Lung (tissue), 12 donors: ENCODE data around the gene CEP170B. TPM values are rescaled to one million over a fixed set of nuclear protein-coding genes. Genes with fewer than 3 reads are reported as not detected.

ENCODE experiments used
- ATAC-seq: fragments of 200-7000 bp; cut with Tn5 transposase; one replicate; pipeline ENCODE4 v1.9.1; 2020; ENCODE audit warnings: moderate number of reproducible peaks; ENCODE audit not compliant: insufficient read depth, low FRiP score
- DNase-seq, 3 donors: peaks; one replicate each; pipeline ENCODE4 v3.0.0-alpha.2; 2013 to 2017
- H3K27ac ChIP-seq, 2 donors: one replicate each; pipeline ENCODE4 v1.5.1; 2013; ENCODE audit warnings: mild to moderate bottlenecking in 2 of 2, moderate library complexity in 2 of 2, control low read depth in 1 of 2, inconsistent platforms in 1 of 2, low read depth in 1 of 2, low read length in 1 of 2
- H3K27me3 ChIP-seq, 3 donors: one replicate each; pipeline ENCODE4 v1.5.1; 2013; ENCODE audit warnings: low read length in 2 of 3; ENCODE audit not compliant: control insufficient read depth in 3 of 3, insufficient read depth in 3 of 3
- H3K36me3 ChIP-seq, 4 donors: one replicate each; pipeline ENCODE4 v1.5.1; 2013; ENCODE audit warnings: low read length in 4 of 4, mild to moderate bottlenecking in 1 of 4, moderate library complexity in 1 of 4; ENCODE audit not compliant: control insufficient read depth in 4 of 4, insufficient read depth in 4 of 4
- H3K4me1 ChIP-seq, 5 donors: one replicate each; pipeline ENCODE4 v1.5.1; 2013; ENCODE audit warnings: low read length in 5 of 5, mild to moderate bottlenecking in 2 of 5, moderate library complexity in 1 of 5; ENCODE audit not compliant: control insufficient read depth in 5 of 5, insufficient read depth in 5 of 5
- H3K4me3 ChIP-seq: one replicate; pipeline ENCODE4 v1.5.1; 2013; ENCODE audit warnings: mild to moderate bottlenecking, control low read depth, moderate library complexity
- H3K9ac ChIP-seq, 2 donors: one replicate each; pipeline ENCODE4 v1.5.1; 2013; ENCODE audit warnings: low read length in 2 of 2, control low read depth in 1 of 2; ENCODE audit not compliant: insufficient read depth in 1 of 2
- H3K9me3 ChIP-seq, 4 donors: one replicate each; pipeline ENCODE4 v1.5.1; 2013; ENCODE audit warnings: low read length in 3 of 4, mild to moderate bottlenecking in 1 of 4, moderate library complexity in 1 of 4; ENCODE audit not compliant: control insufficient read depth in 4 of 4, insufficient read depth in 3 of 4
- CTCF ChIP-seq: IDR thresholded peaks from 2 replicates; pipeline ENCODE4 v1.5.1; 2012; ENCODE audit warnings: mild to moderate bottlenecking; ENCODE audit errors: control extremely low read depth, extremely low read depth
- WGBS, 2 donors: extraction: QIAGEN DNeasy Blood & Tissue Kit; methylation state at CpG; one replicate each; pipeline ENCODE4 v1.1.7; 2013; 5-methylcytosine and 5-hydroxymethylcytosine counted together
- polyA plus RNA-seq, 2 donors: library from polyadenylated mRNA; stranded (reverse); fragments of 200-250 nt; gene quantifications; one replicate each; pipeline ENCODE4 v1.2.1, GENCODE V29; 2013
- total RNA-seq, 2 donors: library from RNA; depleted of rRNA in 1 of 2; stranded (reverse); fragments of >200 nt in 1 of 2; gene quantifications; one replicate each; pipeline ENCODE4 v1.2.1, GENCODE V29; 2014 to 2021
- donor health status: control.
- donor health status: control.
- donor health status: Bipolar disorder and iron deficiency.
- donor health status: healthy.
- donor health status: DM: yes; HTN: yes; CAD: no.

Gene CEP170B
- total and polyA plus RNA-seq, 4 donors: 12.1 to 50.3 (median 15.1) TPM

DNA sequence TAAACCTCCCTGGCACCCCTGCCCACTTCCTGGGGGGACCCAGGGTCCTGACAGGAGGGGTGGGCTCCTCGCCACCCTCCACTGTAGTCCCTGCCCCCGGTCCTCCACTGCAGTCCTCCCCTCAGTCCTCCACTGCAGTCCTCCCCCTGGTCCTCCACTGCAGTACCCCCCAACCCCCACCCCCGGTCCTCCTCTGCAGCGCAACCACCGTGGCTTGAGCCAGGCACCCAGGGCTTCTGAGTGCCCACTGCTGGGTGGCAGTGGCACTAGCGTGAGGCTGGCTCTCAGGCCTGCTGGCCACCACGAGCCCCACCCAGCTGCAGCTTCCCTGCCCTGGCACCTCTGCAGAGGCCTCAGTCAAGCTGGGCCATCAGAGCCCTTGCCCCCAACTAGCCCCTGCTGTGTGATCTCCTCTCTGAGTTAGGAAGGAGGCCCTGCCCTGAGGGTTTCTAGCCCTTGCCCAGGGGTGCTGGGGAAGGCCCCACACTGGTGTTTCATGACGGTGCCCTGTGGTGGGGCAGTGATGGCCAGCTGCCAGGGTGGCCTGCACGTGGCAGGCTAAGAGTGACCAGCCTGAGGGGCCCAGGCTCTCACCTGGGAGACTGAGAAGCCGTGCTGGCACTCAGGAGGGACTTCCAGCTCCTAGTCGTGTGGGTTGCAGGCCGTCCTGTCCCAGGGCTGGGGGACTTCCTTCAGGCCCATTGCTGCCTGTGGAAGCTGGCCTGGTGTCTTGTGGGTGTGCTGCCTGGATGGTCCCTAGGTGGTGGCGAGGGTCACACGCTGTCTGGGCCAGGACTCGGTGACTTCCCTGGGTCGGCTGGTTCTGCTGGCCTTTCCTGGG is 9.7 kb downstream of the CEP170B start:
- peaks cover 0 to 11% (median 5%) of the 10 kb centered on the region in 5 donors for H3K4me1 ChIP-seq

GRCh38 chr14:104875412-104875751 is 10.3 kb downstream of the CEP170B start:
- H3K36me3 ChIP-seq: peaks cover 0 to 16% (median 3%) of the 10 kb centered on the region in 4 donors
- no peaks in the 10 kb centered on the region for H3K9me3 ChIP-seq
- H3K9ac ChIP-seq: no peak overlapping the region
- H3K4me1 ChIP-seq: peaks cover 0 to 11% (median 5%) of the 10 kb centered on the region in 5 donors
- WGBS, 2 donors: 95 to 98% methylated on average over 11 to 13 of the region's 13 CpGs
- ATAC-seq: no peak
- TF ChIP-seq CTCF: no peak
- no peak for DNase-seq
- H3K27ac ChIP-seq: no peak overlapping the region
- H3K4me3 ChIP-seq: no peak overlapping the region
- no peaks in the 10 kb centered on the region for H3K27me3 ChIP-seq

More for the DNA sequence above, 9.7 kb downstream of the CEP170B start:
- no peak overlapping the region for H3K27ac ChIP-seq
- no peak overlapping the region for H3K4me3 ChIP-seq
- ATAC-seq (no peak), DNase-seq (no peak)
- no peaks in the 10 kb centered on the region for H3K27me3 ChIP-seq
- no peak overlapping the region for H3K9ac ChIP-seq
- H3K9me3 ChIP-seq: no peaks in the 10 kb centered on the region
- TF ChIP-seq CTCF: no peak
- H3K36me3 ChIP-seq: peaks cover 0 to 13% (median 0%) of the 10 kb centered on the region in 4 donors
- WGBS, 2 donors: 91 to 92% methylated on average over 16 of the region's 16 CpGs

GRCh38 chr14:104875811-104876210 is 10.7 kb downstream of the CEP170B start:
- no peak overlapping the region for H3K27ac ChIP-seq
- H3K4me1 ChIP-seq: peaks cover 0 to 11% (median 5%) of the 10 kb centered on the region in 5 donors
- no peak for DNase-seq
- H3K4me3 ChIP-seq: no peak overlapping the region
- no peaks in the 10 kb centered on the region for H3K27me3 ChIP-seq
- no peaks in the 10 kb centered on the region for H3K9me3 ChIP-seq
- no peak for TF ChIP-seq CTCF
- WGBS, 2 donors: 93 to 95% methylated on average over 8 of the region's 8 CpGs
- no peak overlapping the region for H3K9ac ChIP-seq
- H3K36me3 ChIP-seq: peaks cover 0 to 20% (median 7%) of the 10 kb centered on the region in 4 donors
- no peak for ATAC-seq
